Measurements from ENCODE around the gene ZMYND8.

Gene ZMYND8

DNA sequence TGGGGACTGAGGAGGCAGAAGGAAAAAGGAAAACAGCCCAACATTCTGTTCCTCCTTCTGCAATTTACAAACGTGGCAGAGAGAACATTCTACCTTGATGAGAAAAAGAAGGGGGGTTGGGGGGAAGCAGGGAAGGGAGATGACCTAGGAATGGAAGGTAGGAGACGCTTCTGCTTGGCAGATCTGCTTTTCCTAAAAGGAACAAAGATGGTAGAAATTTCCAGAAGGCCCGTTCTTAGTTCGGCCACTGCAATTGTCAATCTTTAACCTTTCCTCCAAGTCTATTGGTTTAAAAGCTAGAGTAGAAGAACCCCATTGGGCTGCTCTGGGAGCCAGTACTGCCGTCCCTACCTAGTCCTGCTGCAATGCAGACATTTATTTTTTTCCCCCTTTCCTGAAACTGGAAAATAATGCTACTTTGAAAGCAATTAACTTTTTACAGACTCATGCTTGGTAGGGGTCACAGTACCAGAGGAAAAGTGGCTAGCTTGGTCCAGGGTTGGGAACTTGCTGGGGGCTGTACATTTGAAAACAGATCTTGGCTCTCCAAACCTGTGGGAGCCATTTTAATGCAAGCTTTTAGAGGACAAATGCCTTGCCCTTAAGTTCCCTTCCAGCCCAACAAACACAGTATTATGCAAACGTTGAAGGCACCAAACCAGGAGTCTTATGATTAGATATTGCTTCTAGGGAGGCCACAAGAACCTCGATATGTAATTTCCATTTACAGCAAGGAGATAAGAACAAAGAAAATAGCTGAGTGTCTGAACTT is 2.6 kb downstream of the ZMYND8 start:
- ATAC-seq: no peak

DNA sequence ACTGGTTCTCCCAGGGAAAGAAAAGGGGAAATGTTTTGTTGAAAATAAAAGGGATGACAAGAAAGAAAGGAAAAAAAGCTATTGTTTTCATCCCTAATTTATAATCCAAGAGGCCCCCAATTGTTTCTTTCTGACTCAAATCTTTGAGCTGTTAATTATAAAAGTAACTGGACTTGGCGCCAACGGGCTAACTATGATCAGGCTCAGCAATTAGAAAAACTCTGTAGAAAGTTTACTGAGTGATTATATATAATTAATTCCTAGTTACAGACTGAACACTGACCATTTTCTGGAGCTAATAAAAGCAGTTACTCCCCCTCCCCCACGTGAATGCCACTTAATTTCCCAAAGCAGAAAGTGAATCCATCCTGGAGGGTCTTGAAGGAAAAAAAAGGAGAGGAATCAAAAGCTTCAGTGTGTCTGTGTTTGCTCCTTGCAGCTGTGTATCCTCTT is 3.2 kb downstream of the ZMYND8 start:
- ATAC-seq: no peak

DNA sequence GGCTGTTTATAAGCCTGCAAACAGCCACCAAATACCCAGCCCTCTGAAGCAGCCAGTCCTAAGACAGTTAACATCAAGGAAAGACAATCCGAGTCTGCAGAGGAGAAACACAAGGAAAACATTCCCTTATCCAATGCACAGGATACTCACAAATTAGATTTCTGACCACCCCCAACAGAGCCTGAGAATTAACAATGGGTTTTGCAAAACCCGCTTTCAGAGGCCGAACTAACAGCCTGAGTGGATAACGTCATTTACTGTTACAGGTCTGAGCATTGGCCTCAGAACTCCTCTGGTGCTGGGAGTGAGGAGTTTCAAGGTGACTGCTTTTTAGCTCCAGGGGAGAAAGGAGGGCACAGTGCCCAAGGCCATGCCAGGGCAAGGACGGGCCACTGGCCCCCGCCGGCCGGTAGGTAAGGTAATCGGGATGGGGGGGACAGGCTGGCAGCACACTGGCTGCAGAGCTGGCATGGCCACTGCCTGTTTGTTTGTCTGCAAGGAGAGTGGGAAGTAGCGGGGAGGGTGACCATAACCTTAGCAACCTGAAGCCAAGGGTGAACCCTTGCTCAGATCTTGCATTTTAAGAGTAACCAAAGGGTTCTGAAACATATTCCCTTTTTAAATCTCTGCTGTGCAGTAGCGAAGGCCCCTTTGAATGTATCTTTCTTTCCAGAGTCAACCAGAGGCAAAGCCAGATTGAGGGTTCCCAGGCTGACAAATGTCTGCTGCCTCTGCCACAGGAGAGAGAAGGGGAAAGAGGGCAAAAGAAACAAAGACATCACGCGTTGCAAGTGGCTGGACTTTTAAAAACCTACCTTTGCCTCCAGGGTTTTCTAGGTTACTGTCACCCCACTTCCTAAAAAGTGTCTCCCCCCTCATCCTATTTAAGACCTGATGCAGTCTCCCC is 3.9 kb downstream of the ZMYND8 start:
- no peak for ATAC-seq

GRCh38 chr20:47351643-47352331 is 4.7 kb downstream of the ZMYND8 start:
- no peak for ATAC-seq

DNA sequence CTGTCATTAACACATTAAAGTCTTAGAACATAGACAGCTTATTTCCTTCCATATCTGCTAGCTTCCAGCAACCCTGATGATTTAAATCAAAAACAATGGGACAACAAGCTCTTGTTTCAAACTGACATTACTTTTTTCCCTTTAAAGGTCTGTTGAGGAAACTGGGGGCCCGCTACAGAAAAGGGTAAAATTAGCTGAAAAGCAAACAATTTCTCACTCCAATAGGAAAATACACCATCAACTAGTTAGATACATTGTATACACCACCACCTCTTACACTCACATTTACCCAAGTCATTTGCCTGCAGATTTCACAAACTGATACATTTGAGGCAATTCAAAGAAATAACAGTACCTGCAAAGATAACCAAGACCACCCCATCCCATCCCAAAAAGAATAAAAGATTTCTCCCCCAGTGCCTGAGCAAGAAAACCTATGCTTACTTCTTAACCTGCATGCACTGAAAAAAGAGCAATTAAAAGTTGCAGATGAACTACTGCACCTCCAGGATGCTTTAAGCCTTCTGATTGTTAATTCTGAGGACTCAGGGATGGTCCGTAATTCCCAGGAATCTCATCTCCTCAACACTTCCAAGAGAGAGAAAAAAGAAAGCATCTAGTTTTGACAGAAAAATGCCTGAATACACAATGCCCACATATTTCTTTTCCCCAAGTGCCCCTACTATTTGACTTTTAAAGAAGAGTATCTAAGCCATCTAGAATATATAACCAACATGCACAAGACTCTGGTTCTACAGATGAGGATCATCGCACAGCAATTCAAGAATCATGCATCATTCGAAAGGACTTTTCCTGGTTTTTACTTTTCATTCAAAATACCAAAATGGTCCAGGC is 5.6 kb downstream of the ZMYND8 start:
- ATAC-seq: no peak

DNA sequence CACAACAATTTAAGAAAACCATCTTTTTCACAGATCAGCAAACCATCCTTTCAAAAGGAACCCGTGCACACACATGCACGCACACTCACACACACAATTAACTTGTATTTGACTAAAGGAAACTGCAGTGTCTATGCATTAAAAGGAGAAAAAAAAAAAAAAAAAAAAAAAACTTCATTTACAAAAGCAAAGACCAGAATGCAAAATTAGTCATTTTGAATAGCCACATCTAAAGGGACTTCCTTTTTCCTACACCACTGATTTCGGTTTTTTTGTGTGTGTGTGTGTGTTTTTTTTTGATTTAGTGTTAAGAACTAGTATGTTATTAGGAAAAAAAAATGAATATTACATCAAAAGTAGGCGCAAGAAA is 6.3 kb downstream of the ZMYND8 start:
- peak in 1 of 2 donors; percentile 12 for ATAC-seq

DNA sequence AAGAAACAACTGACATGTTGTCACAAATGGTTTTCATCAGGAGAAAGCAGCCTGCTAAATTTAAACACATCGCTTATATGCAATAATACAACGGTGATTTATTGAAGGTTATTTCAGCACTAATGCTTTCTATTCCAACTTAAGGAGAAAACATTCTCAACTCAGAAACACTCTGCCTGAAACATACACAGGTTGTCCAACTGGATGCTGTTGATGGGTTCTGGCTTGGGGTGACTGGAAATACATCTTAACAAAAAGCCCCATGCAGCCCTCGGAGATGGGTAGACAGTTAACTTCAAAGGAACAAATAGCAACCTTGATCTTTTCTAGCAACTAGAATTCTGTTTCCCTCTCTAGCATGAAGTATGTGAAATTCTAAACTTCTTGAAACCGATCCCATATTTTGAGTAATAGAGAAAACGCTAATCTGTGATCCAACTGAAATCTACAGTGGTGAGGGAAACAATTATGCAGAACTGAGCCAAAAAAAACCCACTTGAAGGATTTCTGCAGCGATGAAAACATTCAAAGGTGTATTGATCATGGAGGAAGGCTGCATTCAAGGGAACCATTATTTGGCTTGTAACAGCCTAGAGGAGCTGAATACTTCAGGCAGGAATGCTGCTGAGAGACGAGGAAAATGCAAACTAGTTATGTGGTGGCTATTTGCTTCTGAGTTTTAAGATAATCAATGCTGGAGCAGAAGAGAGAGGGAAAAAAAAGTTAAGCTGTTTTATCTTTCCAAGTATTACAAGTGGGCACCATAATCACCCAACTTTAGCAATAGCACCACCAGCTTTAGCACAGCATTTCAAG is 6.9 kb downstream of the ZMYND8 start:
- ATAC-seq: no peak

DNA sequence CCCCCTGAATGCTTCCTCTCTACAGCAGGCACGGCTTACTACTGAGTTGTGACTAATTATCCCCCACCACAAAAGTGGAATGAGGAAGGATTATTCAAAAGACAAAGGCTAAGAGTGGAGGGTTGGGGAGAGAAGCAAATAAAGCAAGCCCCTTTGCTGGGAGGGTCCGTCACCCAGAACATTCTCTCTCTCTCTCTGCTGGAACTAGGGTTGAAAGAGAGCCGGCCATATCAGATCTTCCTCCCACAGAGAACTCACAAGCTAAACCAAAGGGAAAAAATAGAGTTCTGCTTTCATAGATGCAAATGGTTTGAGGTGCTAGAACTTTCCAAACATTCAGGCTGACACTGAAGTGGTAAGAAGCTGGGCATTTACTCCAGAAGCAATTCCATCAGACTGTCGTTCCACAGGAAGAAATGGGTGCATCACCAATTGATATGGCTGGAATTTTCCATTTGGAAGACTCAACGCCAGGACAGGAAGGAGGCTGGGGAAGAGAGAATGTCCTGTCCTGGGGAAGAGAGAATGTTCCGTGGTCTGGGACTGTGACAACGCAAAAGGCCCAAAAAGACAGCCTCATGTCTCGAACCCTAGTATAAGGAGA is 7.9 kb downstream of the ZMYND8 start:
- ATAC-seq: no peak

DNA sequence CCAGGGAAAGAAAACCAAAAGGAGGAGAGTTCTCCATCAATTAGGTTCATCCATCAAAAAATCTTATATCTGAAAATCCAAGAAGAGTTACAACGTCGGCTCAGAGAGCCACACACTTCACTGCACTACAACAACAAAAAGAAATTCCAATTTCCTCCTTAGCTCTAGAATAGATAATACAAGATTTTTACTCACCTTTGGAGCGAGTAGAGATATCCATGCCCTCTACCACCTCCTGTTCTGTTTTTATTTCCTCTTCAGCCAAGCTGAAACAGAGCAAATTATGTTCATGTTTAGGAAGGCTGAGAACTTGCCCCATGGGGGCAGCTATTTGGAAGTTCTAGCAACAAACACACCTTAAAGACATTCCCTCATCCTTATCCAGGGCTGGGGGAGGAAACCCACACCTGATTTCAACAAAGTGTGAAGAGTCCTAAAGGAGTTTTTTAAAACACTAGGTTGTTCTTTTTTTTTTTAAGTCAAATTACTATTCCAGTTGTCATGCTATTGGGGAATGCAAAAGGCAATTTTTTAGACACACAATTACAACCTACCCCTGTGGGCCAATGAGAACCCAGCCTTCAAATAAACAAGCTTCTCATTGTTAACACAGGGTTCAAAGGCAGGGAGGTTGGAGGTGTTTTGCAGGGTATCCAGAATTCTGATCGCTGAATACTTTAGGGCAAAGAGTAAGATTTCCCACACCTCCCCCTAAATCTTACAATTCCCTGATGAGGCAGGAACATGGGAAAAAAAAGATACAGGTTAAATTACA is 8.7 kb downstream of the ZMYND8 start:
- ATAC-seq: no peak

DNA sequence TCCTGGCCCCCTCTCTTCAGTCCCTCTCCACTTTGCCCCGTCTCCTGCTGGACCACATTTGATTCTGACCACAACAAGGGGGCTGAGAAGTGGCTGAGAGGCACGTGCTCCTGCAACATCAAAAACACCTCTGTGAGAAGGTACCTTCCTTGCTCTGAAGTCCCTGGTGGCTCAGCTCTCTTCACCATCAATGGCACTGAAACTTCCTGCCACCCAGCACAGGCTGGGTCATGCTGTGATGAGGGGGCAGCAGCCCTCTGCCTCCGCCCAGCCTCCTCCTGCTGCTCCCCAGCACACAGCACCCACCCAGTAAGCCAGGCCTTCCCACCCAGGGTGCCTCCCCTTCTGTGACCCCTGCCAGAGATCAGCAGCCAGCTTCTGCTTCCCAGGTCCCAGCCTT is 10.3 kb downstream of the ZMYND8 start:
- no peak for ATAC-seq

GRCh38 chr20:47345214-47345613 is 11.3 kb downstream of the ZMYND8 start:
- no peak for ATAC-seq

GRCh38 chr20:47343007-47343472 is 13.5 kb downstream of the ZMYND8 start:
- no peak for ATAC-seq

DNA sequence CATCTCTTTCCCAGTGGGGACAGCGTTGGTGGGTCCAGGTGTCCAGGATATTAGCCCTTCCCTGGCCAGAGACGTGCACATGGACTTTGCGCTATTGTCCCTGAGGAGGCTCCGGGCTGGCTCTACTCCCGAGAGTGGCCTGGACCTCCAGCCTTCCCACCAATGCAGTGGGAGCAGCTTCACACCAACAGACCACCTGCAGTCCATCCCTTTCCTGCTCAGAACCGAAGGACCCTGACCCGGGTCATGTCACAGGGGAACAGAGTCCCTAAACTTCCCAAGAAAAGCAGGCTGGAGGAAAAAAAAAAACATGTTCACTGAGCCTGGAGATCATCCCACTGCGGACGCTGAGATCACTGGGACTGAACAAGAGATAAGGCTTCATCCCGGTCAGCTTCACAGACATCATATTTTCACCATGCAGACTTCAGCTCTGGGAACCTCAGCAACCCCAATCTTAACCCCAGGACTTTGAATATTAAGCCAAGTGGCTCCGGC is 18.3 kb downstream of the ZMYND8 start:
- no peak for ATAC-seq

GRCh38 chr20:47337413-47337812 is 19.1 kb downstream of the ZMYND8 start:
- no peak for ATAC-seq

GRCh38 chr20:47336129-47336754 is 20.3 kb downstream of the ZMYND8 start:
- ATAC-seq: no peak

DNA sequence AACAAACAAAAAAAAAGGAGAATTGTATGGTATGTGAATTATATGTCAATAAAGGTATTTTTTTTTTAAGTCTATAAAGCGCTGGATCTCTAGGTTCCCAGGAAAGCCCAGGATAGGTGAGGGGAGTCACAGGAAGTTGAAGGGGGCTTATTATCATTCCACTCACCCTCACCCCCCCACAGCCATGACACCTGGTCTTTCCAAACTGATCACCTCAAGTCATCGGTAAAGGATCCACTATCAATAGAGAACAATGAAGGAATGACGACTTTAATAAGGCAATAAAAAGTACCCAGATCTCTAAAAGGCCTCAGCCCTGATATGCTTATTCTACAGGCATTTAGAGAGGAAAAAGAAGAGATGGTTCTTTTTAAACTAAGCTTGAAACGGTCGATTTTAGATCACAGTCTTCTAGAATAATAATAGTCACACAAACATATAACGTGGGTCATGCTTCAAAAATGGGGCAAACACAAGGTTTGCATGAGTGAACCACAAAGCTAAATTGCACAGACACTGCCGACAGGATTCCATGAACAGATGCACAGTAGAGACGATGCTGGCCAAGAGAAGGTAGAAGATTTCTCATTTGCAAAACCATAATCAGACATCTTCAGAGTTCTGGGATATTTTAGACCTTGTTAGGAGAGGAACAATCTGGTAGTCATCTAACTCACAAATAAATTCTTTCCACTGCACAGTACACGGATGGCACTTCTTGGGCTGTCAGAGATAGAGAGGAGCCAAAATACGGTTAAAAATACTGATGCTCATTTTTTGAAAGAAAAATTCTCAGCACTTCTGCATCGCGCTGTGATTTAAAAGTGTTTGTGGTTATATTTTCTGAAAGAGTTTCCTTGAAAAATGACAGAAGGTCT is 21.0 kb downstream of the ZMYND8 start:
- ATAC-seq: no peak

DNA sequence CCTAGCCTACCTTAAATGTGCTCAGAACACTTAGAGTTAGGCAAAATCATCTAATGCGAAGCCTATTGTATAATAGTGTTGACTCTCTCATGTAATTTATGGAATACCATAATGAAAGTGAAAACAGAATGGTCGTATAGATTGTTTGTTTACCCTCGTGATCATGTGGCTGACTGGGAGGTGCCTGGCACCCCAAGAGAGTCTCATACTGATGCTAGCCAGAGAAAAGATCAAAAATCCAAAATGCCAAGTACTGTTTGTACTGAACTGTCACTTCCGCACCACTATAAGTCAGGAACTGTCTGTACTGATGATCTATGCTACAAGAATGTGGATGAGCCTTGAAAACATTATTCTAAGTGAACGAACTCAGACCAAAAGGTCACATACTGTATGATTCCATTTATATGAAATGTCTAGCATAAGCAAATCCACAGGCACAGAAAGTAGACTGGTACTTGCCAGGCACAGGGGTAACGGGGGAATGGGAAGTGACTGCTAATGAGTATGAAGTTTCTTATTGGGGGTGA is 22.4 kb downstream of the ZMYND8 start:
- peak in 1 of 2 donors; percentile 33 for ATAC-seq

All from activated CD4-positive, CD25-positive, alpha-beta regulatory T cell treated with anti-CD3 and anti-CD28 coated beads, Interleukin-2, amount 50 U/mL, for 24 hours (primary cell).